GM12878 (cell line): ENCODE results near the gene DISC1.

ENCODE experiments used
- CEBPB ChIP-seq, 2 experiments: fragments of 150-350 bp in 1 of 2; IDR thresholded peaks; 2 replicates each; pipeline ENCODE4 v1.6.1; 2012 to 2014; ENCODE audit warnings: low read depth in 2 of 2, low read length in 2 of 2, borderline replicate concordance in 1 of 2, inconsistent platforms in 1 of 2
- CTCF ChIP-seq, 3 experiments: IDR thresholded peaks in 2 of 3; conservative IDR thresholded peaks in 1 of 3; 2 replicates each; pipeline ENCODE4 v1.5.1; 2011; ENCODE audit warnings: low read depth in 3 of 3, low read length in 3 of 3, mild to moderate bottlenecking in 3 of 3, control low read depth in 2 of 3, moderate library complexity in 2 of 3, inconsistent platforms in 1 of 3, mixed read lengths in 1 of 3; ENCODE audit not compliant: control insufficient read depth in 2 of 3, insufficient read depth in 1 of 3; ENCODE audit errors: extremely low read depth in 1 of 3
- EZH2 ChIP-seq: IDR thresholded peaks from 2 replicates; pipeline ENCODE4 v1.6.1; 2012; ENCODE audit warnings: low read depth, mild to moderate bottlenecking, control low read depth, inconsistent platforms, low read length, borderline replicate concordance; ENCODE audit not compliant: control insufficient read depth
- POLR2A ChIP-seq: IDR thresholded peaks from 2 replicates; pipeline ENCODE4 v1.6.1; 2011; ENCODE audit warnings: low read depth, mild to moderate bottlenecking, low read length

- TF ChIP-seq CEBPB (IDR thresholded peaks at IDR 0.05; ENCODE audit: borderline replicate concordance in 1 of 2, low read depth in 2 of 2, low read length in 2 of 2) (no peak), EZH2 (no peak), CTCF (IDR thresholded peaks at IDR 0.05 in 2 of 3, conservative IDR thresholded peaks at IDR 0.05 in 1 of 3; ENCODE audit: control insufficient read depth in 2 of 3, extremely low read depth in 1 of 3, insufficient read depth in 1 of 3, low read depth in 3 of 3, low read length in 3 of 3) (no peak), POLR2A (no peak)
Observed at GRCh38 chr1:231594749-231595148, 31.8 kb upstream of the DISC1 start.
